Natural killer cell (primary cell): Measurements from ENCODE around the gene TBC1D9. TPM values are rescaled to one million over a fixed set of nuclear protein-coding genes. Genes with fewer than 3 reads are reported as not detected.
"Not testable (repeated sequence)": the region's sequence is repeated elsewhere in the genome, so short reads cannot be mapped to it uniquely, and the experiment has no call there.

Experiments
- ATAC-seq, 3 donors: fragments of 150-1000 bp in 2 of 3; fragments of 200-7000 bp in 1 of 3; cut with Tn5 transposase; 1 replicate in 1 of 3; 2 replicates in 2 of 3; pipeline ENCODE4 v1.10.0; 2021; ENCODE audit warnings: mild to moderate bottlenecking in 2 of 3, moderate library complexity in 2 of 3
- DNase-seq, 2 donors: peaks; one replicate each; pipeline versions ENCODE4 v3.0.0 to v3.0.0-alpha.2; 2013 to 2021; ENCODE audit warnings: mixed read lengths in 1 of 2
- H3K27ac ChIP-seq: one replicate; pipeline ENCODE4 v1.5.1; 2013; ENCODE audit warnings: mild to moderate bottlenecking, low read length
- H3K27me3 ChIP-seq: one replicate; pipeline ENCODE4 v1.6.1; 2013; ENCODE audit warnings: low read length; ENCODE audit not compliant: control insufficient read depth, insufficient read depth
- H3K36me3 ChIP-seq: one replicate; pipeline ENCODE4 v1.6.1; 2013; ENCODE audit warnings: low read length; ENCODE audit not compliant: control insufficient read depth, insufficient read depth
- H3K4me1 ChIP-seq: one replicate; pipeline ENCODE4 v1.6.1; 2013; ENCODE audit warnings: low read length; ENCODE audit not compliant: control insufficient read depth, insufficient read depth
- H3K4me3 ChIP-seq: one replicate; pipeline ENCODE4 v1.5.1; 2013; ENCODE audit warnings: low read length
- H3K9me3 ChIP-seq: one replicate; pipeline ENCODE4 v1.6.1; 2013; ENCODE audit warnings: low read length; ENCODE audit not compliant: control insufficient read depth, insufficient read depth
- H3K27ac Mint-ChIP-seq, 2 donors: one replicate each; pipeline ENCODE4 v1.8.0; 2022; ENCODE audit warnings: mild to moderate bottlenecking in 2 of 2, mixed read lengths in 2 of 2, moderate library complexity in 1 of 2
- H3K27me3 Mint-ChIP-seq, 2 donors: one replicate each; pipeline ENCODE4 v1.8.0; 2022; ENCODE audit warnings: low read depth in 2 of 2, mixed read lengths in 2 of 2
- H3K36me3 Mint-ChIP-seq: one replicate; pipeline ENCODE4 v1.8.0; 2022; ENCODE audit warnings: mixed read lengths
- H3K4me1 Mint-ChIP-seq, 2 donors: one replicate each; pipeline ENCODE4 v1.8.0; 2022; ENCODE audit warnings: mixed read lengths in 2 of 2
- H3K4me3 Mint-ChIP-seq: one replicate; pipeline ENCODE4 v1.8.0; 2022; ENCODE audit warnings: mild to moderate bottlenecking, moderate library complexity, mixed read lengths
- H3K9me3 Mint-ChIP-seq, 2 donors: one replicate each; pipeline ENCODE4 v1.8.0; 2022; ENCODE audit warnings: mixed read lengths in 2 of 2
- WGBS: methylation state at CpG from one replicate; pipeline ENCODE4 v1.1.7; 2013; ENCODE audit warnings: missing lambda C conversion rate; ENCODE audit not compliant: insufficient coverage; 5-methylcytosine and 5-hydroxymethylcytosine counted together
- intact Hi-C: fragments of 100-400 bp; cut with micrococcal nuclease; formaldehyde crosslinking; loops from one replicate; pipeline ENCODE4 v1.14.2; 2022
- total RNA-seq, 4 donors: library from RNA; stranded (reverse); fragments of 120-200 nt in 1 of 4; gene quantifications; one replicate each; pipeline versions ENCODE4 v1.2.3 to v1.2.4, GENCODE V29; 2013 to 2022
- TF ChIP-seq, protein P1 (sequence below): fragments of 200-600 bp; IDR thresholded peaks from one replicate; pipeline ENCODE4 v1.8.0; 2022; ENCODE audit warnings: antibody characterized with exemption

The TBC1D9 gene
- total RNA-seq, 3 donors from 2014 or later (not counting 1 experiment from before 2014, with no cell fraction given) = 1.3 to 3.3 (median 2.0) TPM

DNA sequence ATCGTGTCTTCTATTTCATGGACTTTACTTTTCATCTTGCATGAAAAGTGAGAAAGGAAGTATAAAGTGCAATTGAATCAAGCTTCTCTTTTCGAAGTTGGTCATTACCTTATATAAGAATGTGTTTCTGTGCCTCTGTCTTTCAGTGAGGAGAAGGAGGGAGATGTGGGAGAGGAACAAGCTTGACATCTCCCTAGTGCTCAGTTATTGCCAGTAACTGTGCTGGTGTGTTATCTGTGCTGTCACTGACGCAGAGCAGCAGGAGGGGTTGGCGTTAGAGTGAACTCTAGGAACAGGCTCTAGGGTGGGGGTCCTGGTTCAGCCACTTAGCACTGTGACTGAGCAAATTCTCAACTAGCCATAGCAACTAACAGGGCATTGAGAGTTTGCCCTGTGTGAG, 34.0 kb upstream of the TBC1D9 start:
- 84% methylated on average over 4 of the region's 4 CpGs for WGBS
- TF ChIP-seq, protein P1, sequence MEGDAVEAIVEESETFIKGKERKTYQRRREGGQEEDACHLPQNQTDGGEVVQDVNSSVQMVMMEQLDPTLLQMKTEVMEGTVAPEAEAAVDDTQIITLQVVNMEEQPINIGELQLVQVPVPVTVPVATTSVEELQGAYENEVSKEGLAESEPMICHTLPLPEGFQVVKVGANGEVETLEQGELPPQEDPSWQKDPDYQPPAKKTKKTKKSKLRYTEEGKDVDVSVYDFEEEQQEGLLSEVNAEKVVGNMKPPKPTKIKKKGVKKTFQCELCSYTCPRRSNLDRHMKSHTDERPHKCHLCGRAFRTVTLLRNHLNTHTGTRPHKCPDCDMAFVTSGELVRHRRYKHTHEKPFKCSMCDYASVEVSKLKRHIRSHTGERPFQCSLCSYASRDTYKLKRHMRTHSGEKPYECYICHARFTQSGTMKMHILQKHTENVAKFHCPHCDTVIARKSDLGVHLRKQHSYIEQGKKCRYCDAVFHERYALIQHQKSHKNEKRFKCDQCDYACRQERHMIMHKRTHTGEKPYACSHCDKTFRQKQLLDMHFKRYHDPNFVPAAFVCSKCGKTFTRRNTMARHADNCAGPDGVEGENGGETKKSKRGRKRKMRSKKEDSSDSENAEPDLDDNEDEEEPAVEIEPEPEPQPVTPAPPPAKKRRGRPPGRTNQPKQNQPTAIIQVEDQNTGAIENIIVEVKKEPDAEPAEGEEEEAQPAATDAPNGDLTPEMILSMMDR = no peak
- no peaks in the 10 kb centered on the region for H3K27me3 ChIP-seq
- Mint-ChIP-seq H3K27me3 (peaks cover 0 to 3% of the 10 kb centered on the region in 2 donors), H3K9me3 (peaks cover 2% of the 10 kb centered on the region in 2 donors), H3K4me3 (no peak overlapping the region), H3K27ac (peak overlapping the region in 1 of 2 donors; percentile 23), H3K4me1 (no peaks in the 10 kb centered on the region), H3K36me3 (no peaks in the 10 kb centered on the region)
- H3K4me3 ChIP-seq = no peak overlapping the region
- intact Hi-C loops = no loop called here
- H3K9me3 ChIP-seq = peaks cover 5% of the 10 kb centered on the region
- peak overlapping the region; percentile 49 for H3K27ac ChIP-seq
- no peak for DNase-seq
- ATAC-seq = no peak
- H3K4me1 ChIP-seq = peaks cover 14% of the 10 kb centered on the region
- H3K36me3 ChIP-seq = no peaks in the 10 kb centered on the region

DNA sequence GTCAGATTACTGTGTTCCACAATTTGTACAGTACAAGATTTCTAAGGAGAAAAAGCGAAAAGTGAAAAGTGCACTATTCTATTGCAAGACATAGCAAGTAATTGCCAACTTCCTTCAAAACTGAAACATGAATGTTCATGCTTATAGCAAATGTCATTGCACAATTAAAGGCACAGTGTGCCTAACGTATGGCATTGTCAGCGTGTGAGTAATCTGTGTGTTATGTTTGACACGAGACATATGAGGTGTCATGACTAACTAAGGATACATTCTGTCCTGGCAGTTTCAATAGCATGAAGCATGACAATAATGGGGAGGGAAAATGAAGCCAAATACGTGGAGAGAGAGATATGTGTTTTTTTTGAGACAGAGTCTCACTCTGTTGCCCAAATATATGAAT, 33.6 kb upstream of the TBC1D9 start:
- Mint-ChIP-seq H3K27ac (peak overlapping the region in 1 of 2 donors; percentile 23), H3K4me1 (no peaks in the 10 kb centered on the region), H3K27me3 (peaks cover 0 to 3% of the 10 kb centered on the region in 2 donors), H3K9me3 (peaks cover 2% of the 10 kb centered on the region in 2 donors), H3K36me3 (no peaks in the 10 kb centered on the region), H3K4me3 (no peak overlapping the region)
- TF ChIP-seq, protein P1 = no peak
- intact Hi-C loops = no loop called here
- Histone ChIP-seq H3K9me3 (peaks cover 5% of the 10 kb centered on the region), H3K27me3 (no peaks in the 10 kb centered on the region), H3K4me1 (peaks cover 14% of the 10 kb centered on the region), H3K27ac (peak overlapping the region; percentile 49), H3K4me3 (no peak overlapping the region), H3K36me3 (no peaks in the 10 kb centered on the region)
- ATAC-seq (no peak), DNase-seq (peak in 1 of 2 donors; percentile 3)
- WGBS = 64% methylated on average over 4 of the region's 5 CpGs

DNA sequence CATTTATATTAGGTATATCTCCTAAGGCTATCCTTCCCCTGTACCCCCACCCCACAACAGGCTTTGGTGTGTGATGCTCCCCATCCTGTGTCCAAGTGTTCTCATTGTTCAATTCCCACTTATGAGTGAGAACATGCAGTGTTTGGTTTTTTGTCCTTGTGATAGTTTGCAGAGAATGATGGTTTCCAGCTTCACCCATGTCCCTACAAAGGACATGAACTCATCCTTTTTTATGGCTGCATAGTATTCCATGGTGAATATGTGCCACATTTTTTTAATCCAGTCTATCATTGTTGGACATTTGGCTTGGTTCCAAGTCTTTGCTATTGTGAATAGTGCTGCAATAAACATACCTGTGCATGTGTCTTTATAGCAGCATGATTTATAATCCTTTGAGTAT, 26.6 kb upstream of the TBC1D9 start:
- intact Hi-C loops, H3K4me3 ChIP-seq, H3K4me1 ChIP-seq, H3K36me3 ChIP-seq, H3K27me3 ChIP-seq, H3K27ac ChIP-seq, H3K27me3 Mint-ChIP-seq, H3K4me3 Mint-ChIP-seq, H3K9me3 Mint-ChIP-seq, DNase-seq, H3K27ac Mint-ChIP-seq, H3K9me3 ChIP-seq, H3K36me3 Mint-ChIP-seq, ATAC-seq, H3K4me1 Mint-ChIP-seq: not testable (repeated sequence)

DNA sequence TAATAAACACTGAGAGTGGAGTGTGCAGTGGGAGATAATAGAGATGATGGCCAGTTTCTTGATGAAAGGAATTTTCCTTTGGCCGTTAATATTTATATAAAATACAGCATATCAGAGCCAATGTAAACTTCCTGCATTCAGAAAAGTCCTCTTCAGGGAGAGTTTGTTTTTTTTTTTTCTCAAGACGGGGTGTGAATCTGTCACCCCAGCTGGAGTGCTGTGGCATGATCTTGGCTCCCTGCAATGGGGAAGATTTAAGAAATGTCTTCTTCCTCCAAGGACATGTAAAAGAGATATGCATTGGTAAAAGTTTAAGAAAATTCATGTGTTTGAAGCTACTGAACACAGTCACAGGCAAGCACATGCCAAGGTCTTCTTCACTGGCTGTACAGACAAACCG, 25.4 kb upstream of the TBC1D9 start:
- H3K27ac Mint-ChIP-seq = no peak overlapping the region
- H3K9me3 ChIP-seq = no peaks in the 10 kb centered on the region
- H3K4me1 Mint-ChIP-seq = no peaks in the 10 kb centered on the region
- H3K9me3 Mint-ChIP-seq = no peaks in the 10 kb centered on the region
- intact Hi-C loops = no loop called here
- no peaks in the 10 kb centered on the region for H3K4me1 ChIP-seq
- no peaks in the 10 kb centered on the region for H3K36me3 Mint-ChIP-seq
- 90% methylated on average over 2 of the region's 3 CpGs for WGBS
- ATAC-seq = no peak
- H3K4me3 Mint-ChIP-seq = no peak overlapping the region
- TF ChIP-seq, protein P1 = no peak
- H3K36me3 ChIP-seq = no peaks in the 10 kb centered on the region
- H3K27me3 ChIP-seq = no peaks in the 10 kb centered on the region
- H3K4me3 ChIP-seq = no peak overlapping the region
- no peak for DNase-seq
- no peak overlapping the region for H3K27ac ChIP-seq
- no peaks in the 10 kb centered on the region for H3K27me3 Mint-ChIP-seq
